Ovary (tissue), 10 donors: ENCODE measurements around the gene CABS1. TPM values are rescaled to one million over a fixed set of nuclear protein-coding genes. Genes with fewer than 3 reads are reported as not detected.

Experiments
- DNase-seq, 5 donors: peaks; one replicate each; pipeline ENCODE4 v3.0.0-alpha.2; 2019 to 2020
- H3K27ac ChIP-seq, 2 donors: fragments of 200-600 bp; one replicate each; pipeline versions ENCODE4 v1.5.1 to v1.8.0; 2019 to 2022
- H3K27me3 ChIP-seq: fragments of 200-600 bp; one replicate; pipeline ENCODE4 v1.8.0; 2022
- H3K36me3 ChIP-seq: fragments of 200-600 bp; sonication (generic); one replicate; pipeline ENCODE4 v1.5.1; 2019
- H3K4me1 ChIP-seq: one replicate; pipeline ENCODE4 v1.8.1; 2013; ENCODE audit warnings: mild to moderate bottlenecking, moderate library complexity; ENCODE audit not compliant: insufficient read depth
- H3K4me3 ChIP-seq: fragments of 200-600 bp; sonication (generic); one replicate; pipeline ENCODE4 v1.5.1; 2017
- H3K9me3 ChIP-seq, 2 donors: fragments of 200-600 bp in 1 of 2; sonication (generic) in 1 of 2; one replicate each; pipeline versions ENCODE4 v1.5.1 to v1.8.1; 2013 to 2019; ENCODE audit warnings: mild to moderate bottlenecking in 1 of 2, moderate library complexity in 1 of 2
- CTCF ChIP-seq, 3 donors: fragments of 450-650 bp in 2 of 3; fragments of 200-600 bp in 1 of 3; IDR thresholded peaks; one replicate each; pipeline versions ENCODE4 v1.5.1 to v1.8.0; 2016 to 2022; ENCODE audit warnings: antibody characterized with exemption in 3 of 3, mild to moderate bottlenecking in 1 of 3
- EP300 ChIP-seq: sonication (generic); formaldehyde crosslinking; IDR thresholded peaks from one replicate; pipeline ENCODE4 v1.6.1; 2017; ENCODE audit warnings: antibody characterized with exemption
- POLR2A ChIP-seq: fragments of 450-650 bp; IDR thresholded peaks from one replicate; pipeline ENCODE4 v1.6.1; 2017; ENCODE audit warnings: antibody characterized with exemption, mild to moderate bottlenecking, moderate library complexity
- WGBS, 3 donors: extraction: QIAGEN DNeasy Blood & Tissue Kit in 1 of 3; methylation state at CpG; one replicate each; pipeline versions ENCODE4 v1.1.5 to v1.1.7; 2013 to 2017; 5-methylcytosine and 5-hydroxymethylcytosine counted together
- intact Hi-C, 4 donors: fragments of 100-400 bp; cut with DNase I; formaldehyde crosslinking; loops; one replicate each; pipeline versions ENCODE4 v1.11.0 to v1.15.1; 2022 to 2023
- long read RNA-seq, 3 donors: library from polyadenylated mRNA in 2 of 3; unstranded in 2 of 3; transcript quantifications; one replicate each; pipeline ENCODE4 v2.0.0 and lab custom pipeline, GENCODE V29; 2021 to 2026
- polyA plus RNA-seq, 2 donors: library from polyadenylated mRNA; stranded (reverse); fragments of 200-250 nt in 1 of 2; fragments of 350-450 nt in 1 of 2; fragmentation: Illumina TruSeq in 1 of 2; extraction: RNeasy Lipid Tissue Mini Kit (QIAGEN cat#74804) in 1 of 2; gene quantifications; one replicate each; pipeline ENCODE4 v1.2.3, GENCODE V29; 2013 to 2014
- total RNA-seq, 7 donors: library from RNA; depleted of rRNA in 2 of 7; stranded (reverse); fragments of >200 nt in 2 of 7; fragmentation: NEBNext Ultra II Directional in 3 of 7; extraction: Animal tissue kit (Norgen Biotek cat#: 25700) in 3 of 7; gene quantifications; one replicate each; pipeline versions ENCODE4 v1.1.0 to v1.2.4, GENCODE V29; 2016 to 2023
- donor health status: DM: no; HTN: no; CAD: no; lungs with moderate emphysema.
- donor health status: DM: no; HTN: no; CAD: no.
- donor health status: Bipolar disorder and iron deficiency.
- donor health status: DM: yes; HTN: yes; CAD: no.
- donor health status: DM: no; HTN: no; CAD: no.
- donor health status: DM: yes; HTN: yes; CAD: no.

The CABS1 gene
- total RNA-seq: not detected
- polyA plus RNA-seq: not detected
- long read RNA-seq, donor 1: 0 reads
- long read RNA-seq, donor 2: 0 reads
- long read RNA-seq, donor 3: 0 reads

- no peak within 1 kb of the TSS for H3K27ac ChIP-seq
- WGBS, 3 donors: 91 to 94% (median 93%) methylated on average over 3 of the region's 3 CpGs
- H3K4me3 ChIP-seq: no peak within 1 kb of the TSS
- TF ChIP-seq EP300: no peak
- TF ChIP-seq CTCF (IDR thresholded peaks at IDR 0.05): no peak
- no peak for TF ChIP-seq POLR2A
- no peaks in the 10 kb centered on the region for H3K4me1 ChIP-seq
- no peaks in the 10 kb centered on the region for H3K27me3 ChIP-seq
- intact Hi-C loops: no loop called here
- no peaks in the 10 kb centered on the region for H3K36me3 ChIP-seq
- no peaks in the 10 kb centered on the region for H3K9me3 ChIP-seq
- DNase-seq: no peak
These were observed at the start of gene CABS1 for GRCh38 chr4:70334681-70335080. TSS of gene CABS1 (plus strand) at chr4:70334981. CDS start at chr4:70335040, 59 bp downstream.

GRCh38 chr4:70288651-70289050 is 46.1 kb upstream of the CABS1 start:
- no peak overlapping the region for H3K27ac ChIP-seq

GRCh38 chr4:70291341-70291740 is 43.4 kb upstream of the CABS1 start:
- no peak for DNase-seq
- 63 to 80% (median 67%) methylated on average over 2 of the region's 2 CpGs for WGBS, 3 donors
- TF ChIP-seq EP300 (no peak), POLR2A (no peak), CTCF (IDR thresholded peaks at IDR 0.05) (no peak)
- H3K36me3 ChIP-seq: no peaks in the 10 kb centered on the region
- no peaks in the 10 kb centered on the region for H3K4me1 ChIP-seq
- H3K27me3 ChIP-seq: no peaks in the 10 kb centered on the region
- no peak overlapping the region for H3K27ac ChIP-seq
- intact Hi-C loops: no loop called here
- no peak overlapping the region for H3K4me3 ChIP-seq
- H3K9me3 ChIP-seq: no peaks in the 10 kb centered on the region

More at GRCh38 chr4:70288651-70289050, 46.1 kb upstream of the CABS1 start:
- DNase-seq: no peak
- H3K4me3 ChIP-seq: no peak overlapping the region
- no peaks in the 10 kb centered on the region for H3K27me3 ChIP-seq
- 10 to 24% (median 21%) methylated on average over 1 of the region's 1 CpG for WGBS, 3 donors
- intact Hi-C loops: no loop called here
- TF ChIP-seq EP300 (no peak), POLR2A (no peak), CTCF (IDR thresholded peaks at IDR 0.05) (no peak)
- no peaks in the 10 kb centered on the region for H3K36me3 ChIP-seq
- no peaks in the 10 kb centered on the region for H3K9me3 ChIP-seq
- H3K4me1 ChIP-seq: no peaks in the 10 kb centered on the region

- no peak for TF ChIP-seq POLR2A
- TF ChIP-seq CTCF (IDR thresholded peaks at IDR 0.05): no peak
- TF ChIP-seq EP300: no peak
- DNase-seq: no peak
- H3K36me3 ChIP-seq: no peaks in the 10 kb centered on the region
These were observed 37.2 kb upstream of the CABS1 start for GRCh38 chr4:70297576-70297975.

More at GRCh38 chr4:70297576-70297975, 37.2 kb upstream of the CABS1 start:
- Histone ChIP-seq H3K4me3 (no peak overlapping the region), H3K4me1 (peaks cover 3% of the 10 kb centered on the region), H3K27ac (no peak overlapping the region), H3K9me3 (no peaks in the 10 kb centered on the region), H3K27me3 (no peaks in the 10 kb centered on the region)
- intact Hi-C loops: no loop called here
